ENCODE measurements around the gene PZP.

The PZP gene

GRCh38 chr12:9099552-9100190 lies 108.5 kb downstream of the PZP start:
- no peaks in the 10 kb centered on the region for H3K4me1 ChIP-seq (ENCODE audit: control insufficient read depth, insufficient read depth, low read length)
- no peak for DNase-seq (ENCODE audit: low read depth)

More at GRCh38 chr12:9099552-9100190, 108.5 kb downstream of the PZP start:
- Histone ChIP-seq H3K36me3 (ENCODE audit: control insufficient read depth, insufficient read depth, low read length, severe bottlenecking) (peaks cover 38% of the 10 kb centered on the region), H3K27me3 (replicated peaks; ENCODE audit: control insufficient read depth, insufficient read depth, low read length) (no peaks in the 10 kb centered on the region), H3K9me3 (ENCODE audit: control insufficient read depth, low read length) (no peaks in the 10 kb centered on the region), H3K4me3 (ENCODE audit: low read length) (no peak overlapping the region), H3K9ac (ENCODE audit: low read length) (no peak overlapping the region)
